ACHN (cell line): ENCODE measurements around the gene SMIM10.
"Not testable (repeated sequence)": the region's sequence is repeated elsewhere in the genome, so short reads cannot be mapped to it uniquely, and the experiment has no call there.

Source experiments
- DNase-seq: peaks from one replicate; pipeline ENCODE4 v3.0.0-alpha.2; 2015
- in situ Hi-C: cut with HindIII; loops from 2 replicates; pipeline ENCODE4 v1.10.0; 2017; ENCODE audit warnings: low sequenced_read_pairs, low pct_ligation_motif_present, low pct_unique_long_range_greater_than_20kb

The SMIM10 gene

DNA sequence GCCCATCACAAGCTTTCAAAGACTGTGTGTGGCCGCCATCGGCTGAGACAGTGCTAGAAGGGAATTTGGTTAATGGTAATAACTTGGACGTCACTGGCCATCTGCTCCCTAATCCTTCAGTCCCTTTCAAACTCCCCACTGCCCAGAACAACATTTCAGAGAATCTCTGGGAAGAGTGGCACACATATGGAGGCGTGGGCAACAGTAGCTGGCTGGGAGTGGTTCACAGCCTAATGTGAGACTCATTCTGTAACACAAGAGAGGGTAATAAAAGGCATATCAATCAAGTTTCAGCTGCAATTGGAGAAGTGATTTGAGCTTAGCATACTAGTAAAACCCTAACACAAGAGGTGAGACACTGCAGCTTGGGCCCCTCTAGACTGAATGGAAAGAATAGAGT lies 15.4 kb downstream of the SMIM10 start:
- no peak for DNase-seq
- in situ Hi-C loops, result no loop called here

DNA sequence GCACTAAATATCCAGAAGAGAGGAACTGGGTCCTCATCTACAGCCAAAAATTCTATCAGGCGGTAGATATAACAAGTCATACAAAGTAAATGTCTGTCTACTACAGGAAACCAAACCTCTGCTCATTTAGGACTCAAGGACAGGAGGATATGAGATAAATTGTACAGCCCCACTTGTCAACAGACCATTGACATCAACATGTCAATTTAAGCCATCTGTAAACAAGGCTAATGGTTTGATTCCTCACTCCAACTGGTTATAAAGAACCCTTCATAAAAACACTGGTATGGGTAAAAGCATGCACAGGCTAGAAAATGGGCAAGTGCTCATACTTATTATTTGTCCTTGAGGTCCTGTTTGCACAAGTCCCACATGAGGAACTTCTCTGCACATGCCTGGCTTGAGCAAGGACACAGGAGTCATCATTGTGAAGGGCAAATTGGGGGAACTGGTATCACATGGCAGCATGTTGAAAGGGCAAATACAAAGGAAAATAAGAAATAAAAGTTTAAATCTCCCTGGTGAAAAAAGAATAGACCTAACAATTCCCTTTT lies 18.3 kb downstream of the SMIM10 start:
- DNase-seq, result no peak
- in situ Hi-C loops, result no loop called here

DNA sequence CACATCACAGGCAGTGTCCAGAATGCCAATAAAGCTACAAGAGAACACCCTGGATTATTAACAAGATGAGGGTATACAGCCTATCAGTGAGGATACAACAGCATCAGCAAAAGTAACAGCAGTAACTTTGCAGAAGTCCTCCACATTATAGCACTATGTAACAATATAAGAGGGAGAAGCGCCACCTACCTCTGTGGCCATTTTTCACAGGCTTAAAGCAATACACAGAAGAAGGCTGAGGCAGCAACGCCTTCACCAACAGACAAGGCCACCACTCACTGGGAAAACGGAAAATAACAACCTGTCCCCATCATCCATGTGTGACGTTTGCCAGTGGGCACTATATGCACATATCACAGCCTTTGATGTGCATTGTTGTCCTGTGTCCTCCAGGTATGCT lies 19.0 kb downstream of the SMIM10 start:
- in situ Hi-C loops, result no loop called here
- no peak for DNase-seq

DNA sequence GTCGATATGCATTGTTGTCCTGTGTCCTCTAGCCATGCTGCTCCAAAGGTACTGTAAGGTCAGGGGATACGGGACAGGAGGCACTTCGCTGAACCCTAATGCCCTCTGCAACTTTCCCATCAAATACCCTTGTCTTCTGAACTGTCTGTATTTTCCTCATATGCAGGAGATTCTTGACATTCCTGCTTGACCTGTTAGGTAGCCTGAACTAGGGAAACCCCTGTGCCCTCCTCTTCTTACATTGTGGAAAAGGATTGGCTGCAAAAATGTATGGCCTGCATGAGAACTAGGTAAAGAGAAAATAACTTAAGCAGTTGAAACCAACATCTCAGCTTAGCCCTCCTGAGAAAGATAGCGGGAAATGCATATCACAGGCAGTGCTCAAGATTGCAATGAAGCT lies 20.1 kb downstream of the SMIM10 start:
- DNase-seq, result no peak
- in situ Hi-C loops, result no loop called here

DNA sequence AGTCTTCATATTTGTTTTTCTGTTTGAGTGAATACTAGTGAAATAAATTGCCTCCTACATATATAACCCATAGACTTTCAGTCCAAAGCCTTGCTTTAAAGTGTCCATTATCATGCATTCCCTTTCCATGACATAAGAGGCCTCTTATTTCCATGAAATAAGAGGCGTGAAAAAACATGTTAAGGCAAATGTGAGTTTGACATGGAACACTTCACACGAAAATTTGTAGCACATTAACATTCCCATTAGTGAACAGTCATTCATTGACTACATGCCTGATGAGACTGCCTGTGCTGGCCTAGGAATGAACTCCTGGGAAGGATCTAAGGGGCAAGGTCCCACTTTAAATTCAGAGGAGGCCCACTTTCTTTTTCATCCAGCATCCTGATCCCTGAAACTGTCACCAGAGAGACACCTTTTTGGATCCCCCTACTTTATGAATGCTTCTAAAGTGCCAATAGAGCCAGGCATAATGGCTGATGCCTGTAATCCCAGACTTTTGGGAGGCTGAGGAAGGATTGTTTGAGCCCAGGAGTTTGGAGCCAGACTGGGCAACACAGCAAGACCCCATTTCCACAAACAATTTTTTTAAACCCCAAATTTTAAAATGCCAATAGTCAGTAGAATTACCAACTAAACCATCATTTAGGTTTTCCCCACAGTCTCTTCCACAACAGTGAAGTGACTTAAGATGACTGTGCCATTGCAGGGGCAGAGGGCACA lies 24.9 kb downstream of the SMIM10 start:
- in situ Hi-C loops, result no loop called here
- no peak for DNase-seq

DNA sequence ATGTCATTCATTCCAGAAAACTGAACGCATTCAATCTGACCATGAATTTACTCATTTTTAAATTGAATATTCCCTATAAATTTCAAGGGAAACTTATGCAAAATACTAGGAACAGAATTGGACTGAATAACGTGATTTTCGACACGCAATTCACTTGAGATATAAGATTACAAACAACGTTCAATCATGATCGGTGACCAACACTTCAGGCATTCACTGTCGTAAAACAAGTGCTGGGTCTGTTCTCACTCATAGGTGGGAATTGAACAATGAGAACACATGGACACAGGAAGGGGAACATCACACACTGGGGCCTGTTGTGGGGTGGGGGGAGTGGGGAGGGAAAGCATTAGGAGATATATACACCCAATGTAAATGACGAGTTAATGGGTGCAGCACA lies 29.1 kb downstream of the SMIM10 start:
- in situ Hi-C loops, DNase-seq: not testable (repeated sequence)

DNA sequence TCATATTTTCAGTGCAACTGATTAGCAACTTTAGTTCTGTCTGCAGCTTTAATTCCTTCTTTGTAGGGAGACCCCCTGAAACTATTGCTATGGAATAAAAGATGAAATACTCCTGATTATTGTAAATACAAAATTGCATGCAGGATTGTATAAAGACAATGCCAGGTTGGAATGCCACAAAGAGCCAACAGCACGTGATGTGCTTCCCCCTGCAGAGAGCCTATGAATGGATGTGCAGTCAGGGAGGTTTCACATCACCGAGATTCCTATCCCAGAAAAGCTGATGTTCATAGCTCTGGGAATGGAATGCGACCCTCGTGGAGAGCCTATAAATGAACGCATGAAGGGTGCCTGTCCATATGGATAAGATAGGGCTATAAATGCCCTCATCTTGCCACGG lies 33.0 kb downstream of the SMIM10 start:
- in situ Hi-C loops, DNase-seq: not testable (repeated sequence)

DNA sequence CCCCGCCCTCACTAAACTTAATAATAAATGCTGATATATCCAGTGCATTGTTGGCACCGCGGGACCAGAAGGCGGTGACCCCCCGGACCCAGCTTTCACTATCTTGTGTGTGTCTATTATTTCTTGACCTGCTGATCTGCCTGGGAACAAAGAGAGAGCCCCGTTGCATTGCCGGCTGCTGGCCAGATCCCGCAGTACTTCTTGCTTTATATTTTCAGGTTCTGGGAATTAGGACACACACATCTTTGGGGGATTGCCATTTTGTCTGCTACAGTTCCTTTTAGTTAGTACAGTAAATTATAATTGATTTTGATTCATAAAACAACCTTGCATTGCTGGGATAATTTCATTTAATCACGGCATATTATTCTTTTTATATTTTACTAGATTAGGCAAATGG lies 33.7 kb downstream of the SMIM10 start:
- DNase-seq, result no peak
- in situ Hi-C loops, result no loop called here

DNA sequence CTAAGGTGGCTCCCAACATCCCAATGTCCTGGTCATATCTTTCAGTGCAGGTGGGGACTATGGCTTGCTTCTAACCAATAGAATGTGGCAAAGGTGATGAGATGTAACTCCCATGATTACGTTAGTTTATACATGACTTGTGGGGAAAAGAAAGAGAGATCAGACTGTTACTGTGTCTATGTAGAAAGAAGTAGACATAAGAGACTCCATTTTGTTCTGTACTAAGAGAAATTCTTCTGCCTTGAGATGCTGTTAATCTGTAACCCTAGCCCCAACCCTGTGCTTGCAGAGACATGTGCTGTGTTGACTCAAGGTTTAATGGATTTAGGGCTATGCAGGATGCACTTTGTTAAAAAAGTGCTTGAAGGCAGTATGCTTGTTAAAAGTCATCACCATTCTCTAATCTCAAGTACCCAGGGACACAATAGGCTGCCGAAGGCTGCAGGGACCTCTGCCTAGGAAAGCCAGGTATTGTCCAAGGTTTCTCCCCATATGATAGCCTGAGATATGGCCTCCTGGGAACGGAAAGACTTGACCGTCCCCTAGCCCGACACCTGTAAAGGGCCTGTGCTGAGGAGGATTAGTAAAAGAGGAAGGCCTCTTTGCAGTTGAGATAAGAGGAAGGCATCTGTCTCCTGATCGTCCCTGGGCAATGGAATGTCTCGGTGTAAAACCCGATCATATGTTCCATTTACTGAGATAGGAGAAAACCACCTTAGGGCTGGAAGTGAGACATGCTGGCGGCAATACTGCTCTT lies 39.6 kb downstream of the SMIM10 start:
- DNase-seq, in situ Hi-C loops: not testable (repeated sequence)

DNA sequence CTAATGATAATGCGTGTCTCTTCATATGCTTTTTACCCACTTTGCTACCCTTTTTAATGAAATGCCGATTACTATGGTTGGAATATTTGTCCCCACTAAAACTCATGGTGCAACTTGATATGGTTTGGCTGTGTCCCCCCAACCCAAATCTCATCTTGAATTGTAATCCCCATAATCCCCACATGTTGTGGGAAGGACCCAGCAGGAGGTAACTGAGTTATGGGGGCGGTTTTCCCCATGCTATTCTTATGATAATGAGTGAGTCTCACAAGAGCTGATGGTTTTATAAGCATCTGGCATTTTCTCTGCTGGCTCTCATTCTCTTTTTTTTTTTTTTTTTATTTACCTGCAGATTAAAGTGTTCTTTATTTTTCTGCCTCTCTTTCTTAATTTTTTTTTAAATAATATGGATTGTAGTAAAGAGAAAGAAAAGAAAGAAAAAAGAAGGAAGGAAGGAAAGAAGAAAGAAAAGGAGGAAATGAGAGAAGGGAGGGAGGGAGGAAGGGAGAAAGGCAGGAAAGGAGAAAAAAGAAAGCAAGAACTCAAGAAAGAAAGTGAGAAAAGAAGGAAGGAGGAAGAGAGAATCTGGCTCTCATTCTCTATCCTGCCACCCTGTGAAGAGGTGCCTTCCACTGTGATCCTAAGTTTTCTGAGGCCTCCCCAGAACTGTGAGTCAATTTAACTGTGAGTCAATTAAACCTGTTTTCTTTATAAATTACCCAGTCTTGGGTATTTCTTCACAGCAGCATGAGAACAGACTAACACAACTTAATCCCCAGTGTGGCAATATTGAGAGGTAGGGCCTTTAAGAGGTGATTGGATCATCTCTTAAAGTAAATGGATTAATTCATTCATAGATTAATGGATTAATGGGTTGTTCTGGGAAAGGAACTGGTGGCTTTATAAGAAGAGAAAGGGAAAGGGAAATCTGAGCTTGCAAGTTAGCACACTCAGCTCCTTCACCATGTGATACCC lies 50.6 kb downstream of the SMIM10 start:
- DNase-seq, in situ Hi-C loops: not testable (repeated sequence)
